Loucy (cell line): Measurements from ENCODE around the gene POLA2.

Experiments
- H2AFZ ChIP-seq: fragments of 200-600 bp; sonication (generic); 2 replicates; pipeline ENCODE4 v1.6.0; 2016; ENCODE audit warnings: antibody characterized with exemption, mild to moderate bottlenecking, low read length, moderate library complexity
- H3F3A ChIP-seq: fragments of 200-600 bp; 2 replicates; pipeline ENCODE4 v1.6.0; 2016; ENCODE audit warnings: antibody characterized with exemption, low read depth, mild to moderate bottlenecking
- H3K27me3 ChIP-seq: fragments of 200-600 bp; sonication (generic); 2 replicates; pipeline ENCODE4 v1.6.1; 2014; ENCODE audit warnings: low read length, mild to moderate bottlenecking; ENCODE audit not compliant: insufficient read depth, poor library complexity, severe bottlenecking
- H3K36me3 ChIP-seq: fragments of 200-600 bp; sonication (generic); 2 replicates; pipeline ENCODE4 v1.6.1; 2016; ENCODE audit warnings: low read length; ENCODE audit not compliant: insufficient read depth
- H3K4me1 ChIP-seq: fragments of 200-600 bp; sonication (generic); 2 replicates; pipeline ENCODE4 v1.5.1; 2014; ENCODE audit warnings: low read length, mild to moderate bottlenecking; ENCODE audit not compliant: insufficient read depth, poor library complexity, severe bottlenecking
- H3K4me2 ChIP-seq: fragments of 200-600 bp; sonication (generic); 2 replicates; pipeline ENCODE4 v1.6.0; 2014; ENCODE audit warnings: antibody characterized with exemption, low read length, low read depth, mild to moderate bottlenecking; ENCODE audit not compliant: poor library complexity, severe bottlenecking
- H3K4me3 ChIP-seq: fragments of 200-600 bp; sonication (generic); 2 replicates; pipeline ENCODE4 v1.5.1; 2014; ENCODE audit warnings: low read length, mild to moderate bottlenecking, mixed read lengths; ENCODE audit not compliant: poor library complexity, severe bottlenecking
- H3K79me2 ChIP-seq: fragments of 200-600 bp; sonication (generic); 2 replicates; pipeline ENCODE4 v1.6.1; 2014; ENCODE audit warnings: low read length; ENCODE audit not compliant: insufficient read depth
- H3K9ac ChIP-seq: fragments of 200-600 bp; sonication (generic); 2 replicates; pipeline ENCODE4 v1.6.0; 2014; ENCODE audit warnings: mild to moderate bottlenecking, low read depth, low read length, moderate library complexity; ENCODE audit not compliant: poor library complexity, severe bottlenecking
- H3K9me2 ChIP-seq: fragments of 200-600 bp; sonication (generic); replicated peaks from 2 replicates; pipeline ENCODE4 v1.6.1; 2016; ENCODE audit warnings: low read depth, low read length, mixed read lengths
- H3K9me3 ChIP-seq: fragments of 200-600 bp; sonication (generic); 2 replicates; pipeline ENCODE4 v1.6.1; 2014; ENCODE audit warnings: mild to moderate bottlenecking, antibody characterized with exemption, low read length, low read depth; ENCODE audit not compliant: insufficient read depth
- H4K20me1 ChIP-seq: fragments of 200-600 bp; sonication (generic); 2 replicates; pipeline ENCODE4 v1.6.0; 2014; ENCODE audit warnings: antibody characterized with exemption, low read length, mild to moderate bottlenecking; ENCODE audit not compliant: insufficient read depth, poor library complexity, severe bottlenecking
- CTCF ChIP-seq: fragments of 200-600 bp; sonication (generic); conservative IDR thresholded peaks from 2 replicates; pipeline ENCODE4 v1.5.1; 2014; ENCODE audit warnings: mild to moderate bottlenecking, antibody characterized with exemption, low read length
- EZH2phosphoT487 ChIP-seq: fragments of 200-600 bp; IDR thresholded peaks from 2 replicates; pipeline ENCODE4 v1.6.1; 2018; ENCODE audit warnings: antibody characterized with exemption, mild to moderate bottlenecking, moderate library complexity, borderline replicate concordance

POLA2 gene

DNA sequence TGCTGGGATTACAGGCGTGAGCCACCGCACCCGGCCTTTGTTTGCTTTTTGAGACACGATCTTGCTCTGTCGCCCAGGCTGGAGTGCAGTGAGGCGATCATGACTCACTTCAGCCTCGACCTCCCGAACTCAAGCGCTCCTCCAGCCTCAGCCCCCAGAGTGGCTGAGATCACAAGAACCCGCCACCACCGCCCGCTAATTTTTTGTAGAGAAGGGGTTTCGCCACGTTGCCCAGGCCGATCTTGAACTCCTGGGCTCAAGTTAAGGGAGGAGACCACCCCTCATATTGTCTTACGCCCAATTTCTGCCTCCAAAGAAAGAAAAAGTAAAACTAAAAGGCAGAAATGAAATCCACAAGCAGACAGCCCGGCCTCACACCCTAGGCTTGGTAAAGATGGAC is 1.5 kb upstream of the POLA2 start:
- peaks cover 5% of the 10 kb centered on the region; the same call in 1 of the 2 replicates for H3F3A ChIP-seq
- no peak overlapping the region for H3K9ac ChIP-seq
- H3K9me2 ChIP-seq, result no peaks in the 10 kb centered on the region
- no peak overlapping the region for H3K4me3 ChIP-seq
- H3K9me3 ChIP-seq, result no peaks in the 10 kb centered on the region
- peaks cover 5% of the 10 kb centered on the region for H4K20me1 ChIP-seq
- peaks cover 42% of the 10 kb centered on the region for H3K4me1 ChIP-seq
- peaks cover 44% of the 10 kb centered on the region for H3K79me2 ChIP-seq
- H2AFZ ChIP-seq, result no peak overlapping the region
- no peaks in the 10 kb centered on the region for H3K27me3 ChIP-seq
- no peaks in the 10 kb centered on the region for H3K36me3 ChIP-seq
- H3K4me2 ChIP-seq, result no peak overlapping the region
- TF ChIP-seq CTCF (no peak), EZH2phosphoT487 (no peak)

DNA sequence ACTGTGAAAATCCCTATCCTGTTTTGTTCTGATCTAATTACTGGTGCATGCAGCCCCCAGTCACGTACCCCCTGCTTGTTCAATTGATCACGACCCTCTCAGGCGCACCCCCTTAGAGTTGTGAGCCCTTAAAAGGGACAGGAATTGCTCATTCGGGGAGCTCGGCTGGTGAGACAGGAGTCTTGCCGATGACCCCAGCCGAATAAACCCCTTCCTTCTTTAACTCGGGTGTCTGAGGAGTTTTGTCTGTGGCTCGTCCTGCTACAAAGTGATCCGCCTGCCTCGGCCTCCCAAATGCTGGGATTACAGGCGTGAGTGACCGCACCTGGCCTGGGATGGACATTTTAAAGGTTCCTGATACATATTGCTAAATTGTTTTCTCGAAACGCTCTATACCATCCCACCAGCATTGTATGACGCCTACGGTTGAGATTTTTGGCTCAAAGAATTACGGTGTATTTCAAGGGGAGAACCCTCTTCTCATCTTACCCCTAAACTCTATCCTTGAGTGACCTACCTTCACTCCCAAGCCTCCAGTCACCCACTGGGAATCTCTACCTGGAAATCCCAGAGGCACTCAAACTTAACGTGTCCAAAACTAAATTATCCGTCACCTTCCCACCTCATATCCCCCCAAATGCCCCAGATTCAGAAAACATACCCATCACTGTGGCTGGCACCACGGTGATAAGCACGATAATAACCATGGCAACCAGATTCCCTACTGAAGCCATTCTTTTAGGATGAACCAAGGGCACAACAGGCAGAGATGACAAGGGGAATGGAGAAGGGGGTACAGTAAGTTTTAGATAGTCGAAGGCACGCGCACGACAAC is 789 bp upstream of the POLA2 start:
- H4K20me1 ChIP-seq, result peaks cover 5% of the 10 kb centered on the region
- H3K4me1 ChIP-seq, result peaks cover 49% of the 10 kb centered on the region
- H3F3A ChIP-seq, result peaks cover 5% of the 10 kb centered on the region; the same call in 1 of the 2 replicates
- peaks cover 50% of the 10 kb centered on the region for H3K79me2 ChIP-seq
- H2AFZ ChIP-seq, result peak overlapping the region; percentile 87
- peak overlapping the region; percentile 96 for H3K9ac ChIP-seq
- H3K9me3 ChIP-seq, result no peaks in the 10 kb centered on the region
- H3K4me2 ChIP-seq, result peak overlapping the region; percentile 94
- no peaks in the 10 kb centered on the region for H3K27me3 ChIP-seq
- H3K9me2 ChIP-seq, result no peaks in the 10 kb centered on the region
- peak overlapping the region; percentile 94 for H3K4me3 ChIP-seq
- TF ChIP-seq EZH2phosphoT487, result no peak
- no peak for TF ChIP-seq CTCF
- no peaks in the 10 kb centered on the region for H3K36me3 ChIP-seq

DNA sequence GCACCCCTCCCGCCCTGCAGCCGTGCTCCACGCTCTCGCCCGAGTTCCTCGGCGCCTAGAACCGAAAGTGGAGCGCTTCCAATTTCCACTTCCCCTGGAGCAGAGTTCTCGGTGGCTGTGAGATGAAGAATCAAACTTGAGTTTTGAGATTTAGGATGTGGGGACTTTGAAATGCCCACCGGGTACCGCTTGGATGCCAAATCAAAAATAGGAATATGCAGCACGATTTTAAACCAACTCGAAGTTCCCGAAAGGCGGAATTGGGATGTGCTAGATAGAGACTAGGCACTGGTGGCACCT is 569 bp downstream of the POLA2 start:
- TF ChIP-seq EZH2phosphoT487 (no peak), CTCF (no peak)
- H4K20me1 ChIP-seq, result peaks cover 5% of the 10 kb centered on the region
- peaks cover 51% of the 10 kb centered on the region for H3K4me1 ChIP-seq
- no peaks in the 10 kb centered on the region for H3K9me3 ChIP-seq
- peak overlapping the region; percentile 92 for H3K4me2 ChIP-seq
- peaks cover 2% of the 10 kb centered on the region; the same call in 1 of the 2 replicates for H3K36me3 ChIP-seq
- H3K9me2 ChIP-seq, result no peaks in the 10 kb centered on the region
- H3K79me2 ChIP-seq, result peaks cover 59% of the 10 kb centered on the region
- H3K27me3 ChIP-seq, result no peaks in the 10 kb centered on the region
- H3K4me3 ChIP-seq, result peak overlapping the region; percentile 94
- H3F3A ChIP-seq, result peaks cover 5% of the 10 kb centered on the region; the same call in 1 of the 2 replicates
- H3K9ac ChIP-seq, result peak overlapping the region; percentile 96
- no peak overlapping the region for H2AFZ ChIP-seq
